ENCODE measurements around the gene AHNAK2.

Gene AHNAK2

DNA sequence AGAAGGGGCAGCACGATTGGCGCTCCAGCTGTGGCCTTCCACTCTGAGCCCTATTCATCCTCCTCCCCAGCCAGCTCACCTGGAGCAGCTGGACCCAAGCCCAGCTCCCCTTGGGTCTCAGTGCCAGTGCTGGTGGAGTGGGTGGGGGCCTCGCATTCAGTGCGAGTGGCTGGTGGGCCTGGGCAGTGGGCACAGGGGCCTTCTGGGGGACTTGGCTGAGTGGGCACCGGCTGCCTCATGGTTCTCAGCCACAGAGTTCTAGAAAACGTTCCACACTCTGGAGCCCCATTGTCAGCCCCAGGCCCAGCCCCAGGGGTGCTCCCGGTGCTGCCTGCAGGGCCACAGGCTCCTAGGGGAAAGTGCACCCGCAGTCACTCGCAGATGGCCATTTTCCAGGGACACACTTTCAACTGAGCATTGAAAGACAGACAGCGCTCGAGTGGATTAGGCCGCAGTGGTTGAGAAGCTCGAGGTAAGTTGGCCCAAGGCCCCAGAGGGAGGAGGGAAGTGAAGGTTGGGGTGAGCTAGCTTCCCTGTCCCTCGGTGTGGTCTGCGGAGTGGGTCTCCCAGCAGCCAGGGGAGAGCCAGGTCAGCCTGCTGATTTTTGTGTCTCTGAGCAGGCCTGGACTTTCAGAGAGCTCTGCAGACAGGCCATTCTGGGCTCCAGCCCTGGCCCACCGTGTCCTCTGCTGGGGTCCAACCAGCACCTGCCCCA is 11.2 kb upstream of the AHNAK2 start:
- TF ChIP-seq, protein P1, sequence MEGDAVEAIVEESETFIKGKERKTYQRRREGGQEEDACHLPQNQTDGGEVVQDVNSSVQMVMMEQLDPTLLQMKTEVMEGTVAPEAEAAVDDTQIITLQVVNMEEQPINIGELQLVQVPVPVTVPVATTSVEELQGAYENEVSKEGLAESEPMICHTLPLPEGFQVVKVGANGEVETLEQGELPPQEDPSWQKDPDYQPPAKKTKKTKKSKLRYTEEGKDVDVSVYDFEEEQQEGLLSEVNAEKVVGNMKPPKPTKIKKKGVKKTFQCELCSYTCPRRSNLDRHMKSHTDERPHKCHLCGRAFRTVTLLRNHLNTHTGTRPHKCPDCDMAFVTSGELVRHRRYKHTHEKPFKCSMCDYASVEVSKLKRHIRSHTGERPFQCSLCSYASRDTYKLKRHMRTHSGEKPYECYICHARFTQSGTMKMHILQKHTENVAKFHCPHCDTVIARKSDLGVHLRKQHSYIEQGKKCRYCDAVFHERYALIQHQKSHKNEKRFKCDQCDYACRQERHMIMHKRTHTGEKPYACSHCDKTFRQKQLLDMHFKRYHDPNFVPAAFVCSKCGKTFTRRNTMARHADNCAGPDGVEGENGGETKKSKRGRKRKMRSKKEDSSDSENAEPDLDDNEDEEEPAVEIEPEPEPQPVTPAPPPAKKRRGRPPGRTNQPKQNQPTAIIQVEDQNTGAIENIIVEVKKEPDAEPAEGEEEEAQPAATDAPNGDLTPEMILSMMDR (IDR thresholded peaks at IDR 0.05; ENCODE audit: borderline replicate concordance, control extremely low read depth, extremely low read depth, insufficient read depth, missing control alignments) = no peak
- no peak for DNase-seq (ENCODE audit: low spot score)
- in situ Hi-C loops (cut with MboI; ENCODE audit: low sequenced_read_pairs, unreplicated experiment) = loop anchor here (10.0 kb wide), 1 partner anchor 45 kb away; no protein-coding TSS in a partner anchor

DNA sequence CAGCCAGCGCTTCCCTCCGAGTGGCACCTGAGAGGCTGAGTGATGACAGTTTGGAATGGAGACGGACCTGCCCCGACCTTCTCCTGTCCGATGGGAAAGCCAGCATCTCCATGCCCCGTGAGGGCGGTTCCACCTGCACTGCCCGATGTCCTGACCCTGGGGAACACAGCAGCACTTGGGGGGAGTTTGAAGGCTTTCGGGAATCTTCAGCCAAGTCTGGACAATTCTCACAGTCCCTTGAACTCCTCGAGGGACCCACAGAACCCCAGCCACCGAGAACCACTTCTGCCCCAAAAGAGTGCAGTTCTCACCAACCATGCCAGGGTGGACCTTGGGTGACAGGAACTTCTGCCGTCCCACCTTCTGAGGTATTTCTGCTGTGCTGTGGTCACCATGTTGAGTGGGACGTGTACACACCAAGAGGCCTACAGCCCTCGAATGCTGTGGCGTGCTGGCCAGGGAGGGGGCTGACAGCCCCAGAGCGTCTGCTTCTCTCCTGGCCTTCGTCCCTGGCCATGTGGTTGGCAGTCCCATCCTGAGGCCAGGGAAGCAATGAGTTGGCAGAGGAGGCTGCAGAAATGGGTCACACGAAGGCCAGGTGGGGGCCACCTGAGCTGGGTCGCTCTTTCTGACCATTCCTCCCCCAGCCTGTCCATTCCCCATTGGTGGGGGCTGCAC is 8.5 kb upstream of the AHNAK2 start:
- no peak for DNase-seq (ENCODE audit: low spot score)
- in situ Hi-C loops (cut with MboI; ENCODE audit: low sequenced_read_pairs, unreplicated experiment) = loop anchor here (10.0 kb wide), 1 partner anchor 48 kb away; no protein-coding TSS in a partner anchor
- TF ChIP-seq, protein P1 (IDR thresholded peaks at IDR 0.05; ENCODE audit: borderline replicate concordance, control extremely low read depth, extremely low read depth, insufficient read depth, missing control alignments) = no peak

DNA sequence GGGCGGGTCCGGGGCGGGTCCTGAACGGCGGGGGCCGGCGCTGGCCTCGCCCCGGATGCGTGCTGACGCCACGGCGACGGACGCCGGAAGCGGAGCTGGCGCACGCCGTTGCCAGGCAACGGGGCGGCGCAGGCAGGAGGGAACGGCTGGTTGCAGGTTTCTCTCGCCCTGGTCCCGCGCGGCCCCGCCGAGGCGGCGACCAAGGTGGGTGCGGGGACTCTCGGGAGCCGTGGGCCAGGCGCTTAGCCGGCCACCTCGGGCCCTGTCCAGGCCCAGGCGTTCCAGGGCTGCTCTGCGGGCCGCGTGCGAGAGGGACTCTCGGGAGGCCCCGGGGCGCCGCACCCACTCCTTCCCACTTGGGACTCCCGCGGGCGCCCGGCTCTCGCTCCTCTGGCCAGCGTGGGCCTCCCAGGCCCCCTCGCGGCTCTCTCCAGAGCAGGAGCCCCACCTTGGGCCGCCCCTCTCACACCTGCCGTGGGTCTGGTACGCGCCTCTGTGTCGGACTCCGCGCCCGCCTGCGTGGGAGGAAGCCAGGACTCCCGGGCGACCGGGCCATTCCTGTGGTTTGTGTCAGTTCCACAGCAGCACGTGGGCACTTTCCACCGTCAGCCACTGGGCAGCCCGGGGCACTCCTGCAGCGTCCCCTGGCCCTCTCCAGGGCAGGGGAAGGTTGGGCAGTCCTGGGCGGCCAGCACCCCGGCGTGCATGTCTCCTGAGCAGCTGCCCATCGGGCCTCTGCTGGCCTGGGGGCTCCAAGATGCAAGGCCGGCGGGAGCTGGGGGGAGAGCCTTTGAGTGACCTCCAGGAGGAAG is 7.7 kb upstream of the AHNAK2 start, which contains the start of gene CLBA1:
TSS of gene CLBA1 (plus strand) at position 114 of the 812 bp plus-strand sequence. CDS start at position 758, 644 bp downstream.
- TF ChIP-seq, protein P1 (IDR thresholded peaks at IDR 0.05; ENCODE audit: borderline replicate concordance, control extremely low read depth, extremely low read depth, insufficient read depth, missing control alignments) = no peak
- in situ Hi-C loops (cut with MboI; ENCODE audit: low sequenced_read_pairs, unreplicated experiment) = loop anchor here (10.0 kb wide), 1 partner anchor 49 kb away; no protein-coding TSS in a partner anchor
- DNase-seq (ENCODE audit: low spot score) = peak; percentile 100

DNA sequence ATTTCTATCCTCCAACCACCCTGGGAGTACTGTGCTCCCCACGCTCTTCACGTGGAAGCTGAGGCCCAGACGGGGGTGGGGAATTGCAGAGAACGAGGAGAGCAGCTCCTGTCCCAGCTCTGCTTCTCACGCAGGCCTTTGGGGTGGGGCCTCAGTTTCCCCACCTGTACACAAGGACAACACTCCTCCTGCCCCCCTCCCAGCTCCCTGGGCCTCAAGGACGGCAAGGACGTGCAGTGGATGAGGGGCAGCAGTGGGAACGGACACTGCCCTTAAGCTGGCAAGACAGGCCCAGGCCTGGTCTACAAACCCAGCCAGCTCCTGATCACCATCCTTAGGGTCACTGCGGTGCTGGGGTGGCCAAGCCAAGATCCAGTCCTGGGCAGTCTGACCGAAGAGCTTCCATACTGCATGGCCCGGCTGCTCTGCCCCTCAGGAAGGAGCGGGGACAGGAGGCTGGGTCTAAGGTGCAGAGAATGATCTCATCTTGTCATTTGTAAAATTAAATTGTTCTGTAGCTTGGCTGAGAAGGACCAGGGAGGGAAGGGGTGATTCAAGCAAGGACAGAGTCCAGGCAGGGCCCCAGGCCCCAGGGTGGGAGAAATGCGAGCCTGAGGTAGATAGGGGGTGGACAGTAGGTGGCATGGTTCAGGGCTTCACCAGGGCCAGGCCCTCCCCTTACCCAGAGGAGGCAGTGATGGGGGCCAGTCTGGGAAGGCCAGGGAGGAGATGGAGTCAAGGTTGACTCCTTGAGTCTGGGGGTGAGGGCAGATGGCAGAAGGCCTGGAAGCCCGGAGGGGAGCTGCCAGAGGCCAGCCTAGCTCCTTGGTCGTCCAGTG is 6.1 kb upstream of the AHNAK2 start:
- TF ChIP-seq, protein P1 (IDR thresholded peaks at IDR 0.05; ENCODE audit: borderline replicate concordance, control extremely low read depth, extremely low read depth, insufficient read depth, missing control alignments) = no peak
- in situ Hi-C loops (cut with MboI; ENCODE audit: low sequenced_read_pairs, unreplicated experiment) = loop anchor here (10.0 kb wide), 1 partner anchor 51 kb away; no protein-coding TSS in a partner anchor
- DNase-seq (ENCODE audit: low spot score) = no peak

DNA sequence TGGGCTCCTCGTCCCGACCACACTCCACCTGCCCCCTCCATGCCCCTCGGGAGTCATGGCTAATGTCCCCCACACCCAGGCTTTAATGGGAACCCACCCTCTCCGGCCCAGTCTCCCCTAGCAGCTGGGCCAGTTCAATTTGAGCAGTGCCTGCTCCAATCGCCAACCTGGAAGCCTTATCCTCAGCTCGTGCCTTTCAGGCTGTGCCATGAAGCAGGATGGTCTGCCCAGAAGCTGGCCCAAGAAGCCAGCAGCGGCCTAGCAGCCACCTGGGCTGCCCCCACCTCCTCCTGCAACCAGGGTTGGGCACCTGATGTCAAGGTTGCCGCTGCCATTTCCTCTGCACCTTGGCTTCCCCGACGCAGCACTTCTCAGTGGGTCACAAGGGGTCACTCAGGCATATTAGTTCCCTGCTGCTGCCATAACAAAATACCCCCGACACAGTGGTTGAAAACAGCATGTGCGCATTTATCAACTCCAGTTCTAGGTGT is 5.1 kb upstream of the AHNAK2 start:
- TF ChIP-seq, protein P1 (IDR thresholded peaks at IDR 0.05; ENCODE audit: borderline replicate concordance, control extremely low read depth, extremely low read depth, insufficient read depth, missing control alignments) = no peak
- in situ Hi-C loops (cut with MboI; ENCODE audit: low sequenced_read_pairs, unreplicated experiment) = loop anchor here (10.0 kb wide), 1 partner anchor 52 kb away; no protein-coding TSS in a partner anchor
- no peak for DNase-seq (ENCODE audit: low spot score)

All from GM13976 (cell line).